Measurements from ENCODE around the gene RYR2. TPM values are rescaled to one million over a fixed set of nuclear protein-coding genes. Genes with fewer than 3 reads are reported as not detected.

The RYR2 gene
- total RNA-seq, 1 donor from 2014 or later, result 15.2 TPM

GRCh38 chr1:237219751-237220642, 178.0 kb downstream of the RYR2 start:
- no peak for DNase-seq (ENCODE audit: low spot score in 2 of 2)
- TF ChIP-seq CTCF (IDR thresholded peaks at IDR 0.05), result peak in 1 of 3 experiments; percentile 15
- peak overlapping the region in 1 of 2 donors; percentile 21 for H3K4me3 ChIP-seq
- H3K4me1 ChIP-seq, result peaks cover 0 to 3% of the 10 kb centered on the region in 2 donors
- H3K27me3 ChIP-seq, result no peaks in the 10 kb centered on the region
- intact Hi-C loops (cut with DNase I), result no loop called here
- no peaks in the 10 kb centered on the region for H3K36me3 ChIP-seq
- H3K27ac ChIP-seq, result no peak overlapping the region
- H3K9me3 ChIP-seq, result no peaks in the 10 kb centered on the region

- H3K4me1 ChIP-seq, result peaks cover 0 to 3% of the 10 kb centered on the region in 2 donors
- no peak overlapping the region for H3K4me3 ChIP-seq
- no peak for DNase-seq (ENCODE audit: low spot score in 2 of 2)
- intact Hi-C loops (cut with DNase I), result no loop called here
- no peak overlapping the region for H3K27ac ChIP-seq
- TF ChIP-seq CTCF (IDR thresholded peaks at IDR 0.05), result no peak
- no peaks in the 10 kb centered on the region for H3K27me3 ChIP-seq
- no peaks in the 10 kb centered on the region for H3K36me3 ChIP-seq
- no peaks in the 10 kb centered on the region for H3K9me3 ChIP-seq
These were observed 181.4 kb downstream of the RYR2 start for GRCh38 chr1:237223419-237223818.

GRCh38 chr1:237226177-237226944, 184.4 kb downstream of the RYR2 start:
- no peaks in the 10 kb centered on the region for H3K4me1 ChIP-seq
- no peaks in the 10 kb centered on the region for H3K36me3 ChIP-seq
- intact Hi-C loops (cut with DNase I), result no loop called here
- no peak overlapping the region for H3K4me3 ChIP-seq
- no peak overlapping the region for H3K27ac ChIP-seq
- no peaks in the 10 kb centered on the region for H3K27me3 ChIP-seq
- no peaks in the 10 kb centered on the region for H3K9me3 ChIP-seq
- no peak for TF ChIP-seq CTCF (IDR thresholded peaks at IDR 0.05)
- no peak for DNase-seq (ENCODE audit: low spot score in 2 of 2)

- DNase-seq (ENCODE audit: low spot score in 2 of 2), result no peak
- H3K4me3 ChIP-seq, result no peak overlapping the region
- intact Hi-C loops (cut with DNase I), result no loop called here
- no peak overlapping the region for H3K27ac ChIP-seq
- no peak for TF ChIP-seq CTCF (IDR thresholded peaks at IDR 0.05)
- no peaks in the 10 kb centered on the region for H3K27me3 ChIP-seq
- no peaks in the 10 kb centered on the region for H3K9me3 ChIP-seq
- H3K4me1 ChIP-seq, result no peaks in the 10 kb centered on the region
- no peaks in the 10 kb centered on the region for H3K36me3 ChIP-seq
These were observed 185.5 kb downstream of the RYR2 start for GRCh38 chr1:237227476-237227875.

GRCh38 chr1:237228421-237228820, 186.4 kb downstream of the RYR2 start:
- DNase-seq (ENCODE audit: low spot score in 2 of 2), result no peak
- Histone ChIP-seq H3K36me3 (no peaks in the 10 kb centered on the region), H3K27me3 (no peaks in the 10 kb centered on the region), H3K9me3 (no peaks in the 10 kb centered on the region), H3K4me1 (no peaks in the 10 kb centered on the region), H3K27ac (no peak overlapping the region), H3K4me3 (no peak overlapping the region)
- intact Hi-C loops (cut with DNase I), result no loop called here
- TF ChIP-seq CTCF (IDR thresholded peaks at IDR 0.05), result no peak
